SK-N-SH (cell line): ENCODE results near the gene HDGFL2.

ENCODE experiments used
- CTCF ChIP-seq: fragments of 200-600 bp; sonication (generic); IDR thresholded peaks from 2 replicates; pipeline ENCODE4 v1.6.1; 2017; ENCODE audit warnings: antibody characterized with exemption, mild to moderate bottlenecking, moderate library complexity
- EP300 ChIP-seq, 2 experiments: IDR thresholded peaks; 2 replicates each; pipeline versions ENCODE4 v1.4.0 to v1.6.1; 2012; ENCODE audit warnings: borderline replicate concordance in 1 of 2, low read depth in 1 of 2, low read length in 1 of 2
- EZH2phosphoT487 ChIP-seq: fragments of 200-600 bp; sonication (generic); IDR thresholded peaks from 2 replicates; pipeline ENCODE4 v1.6.1; 2017; ENCODE audit warnings: low read depth, mixed run types, mild to moderate bottlenecking, antibody characterized with exemption, moderate library complexity, borderline replicate concordance
- FOXM1 ChIP-seq: IDR thresholded peaks from 2 replicates; pipeline ENCODE4 v1.4.0; 2012; ENCODE audit warnings: low read depth, mild to moderate bottlenecking
- MAX ChIP-seq: IDR thresholded peaks from 2 replicates; pipeline ENCODE4 v1.4.0; 2012; ENCODE audit warnings: low read depth
- MEF2A ChIP-seq: IDR thresholded peaks from 2 replicates; pipeline ENCODE4 v1.4.0; 2012; ENCODE audit warnings: low read depth, borderline replicate concordance
- MXI1 ChIP-seq: IDR thresholded peaks from 2 replicates; pipeline ENCODE4 v1.6.1; 2012; ENCODE audit warnings: mild to moderate bottlenecking, low read depth, low read length, improper control_type of control experiment
- NRF1 ChIP-seq: IDR thresholded peaks from 2 replicates; pipeline ENCODE4 v1.6.1; 2012; ENCODE audit warnings: low read depth, mild to moderate bottlenecking, low read length
- POLR2AphosphoS5 ChIP-seq: IDR thresholded peaks from 2 replicates; pipeline ENCODE4 v1.6.1; 2012; ENCODE audit warnings: low read depth, low read length
- TCF12 ChIP-seq: IDR thresholded peaks from 2 replicates; pipeline ENCODE4 v1.4.0; 2012
- YY1 ChIP-seq: IDR thresholded peaks from 2 replicates; pipeline ENCODE4 v1.4.0; 2012; ENCODE audit warnings: low read depth, mild to moderate bottlenecking

- TF ChIP-seq MAX (no peak), POLR2AphosphoS5 (no peak), TCF12 (no peak), MXI1 (no peak), NRF1 (no peak), CTCF (no peak), FOXM1 (no peak), MEF2A (no peak), YY1 (no peak), EP300 (IDR thresholded peaks at IDR 0.05; ENCODE audit: borderline replicate concordance in 1 of 2, low read depth in 1 of 2, low read length in 1 of 2) (no peak), EZH2phosphoT487 (no peak)
Observed at GRCh38 chr19:4550018-4550417, 77.9 kb downstream of the HDGFL2 start.
